Measurements from ENCODE around the gene NCAM1. TPM values are rescaled to one million over a fixed set of nuclear protein-coding genes. Genes with fewer than 3 reads are reported as not detected.

Gene NCAM1
- total RNA-seq, 1 experiment from 2014 or later, result 0.95 TPM

GRCh38 chr11:113241636-113242054 is 280.4 kb downstream of the NCAM1 start:
- CTCF ChIA-PET, result no interaction called here
- no peaks in the 10 kb centered on the region for H3K9me3 Mint-ChIP-seq (ENCODE audit: unreplicated experiment)
- H3K36me3 Mint-ChIP-seq (ENCODE audit: insufficient read depth, unreplicated experiment), result no peaks in the 10 kb centered on the region
- no peak for TF ChIP-seq CTCF (IDR thresholded peaks at IDR 0.05; ENCODE audit: insufficient read depth in 1 of 2, low read depth in 1 of 2, low read length in 1 of 2, severe bottlenecking in 1 of 2, unreplicated experiment in 1 of 2)
- no peak for DNase-seq
- BruUV-seq (replicated peaks), result no TSS peak
- no peak overlapping the region for H3K27ac Mint-ChIP-seq (ENCODE audit: unreplicated experiment)
- H3K9me3 ChIP-seq, result no peaks in the 10 kb centered on the region
- H3K4me1 Mint-ChIP-seq (ENCODE audit: low read depth, unreplicated experiment), result no peaks in the 10 kb centered on the region
- H3K4me3 Mint-ChIP-seq (ENCODE audit: unreplicated experiment), result no peak overlapping the region
- no peaks in the 10 kb centered on the region for H3K4me1 ChIP-seq
- H3K27me3 Mint-ChIP-seq (ENCODE audit: insufficient read depth, unreplicated experiment), result peaks cover 33% of the 10 kb centered on the region
- H3K27me3 ChIP-seq (replicated peaks; ENCODE audit: control insufficient read depth, insufficient read depth, low read length), result peaks cover 13% of the 10 kb centered on the region
- intact Hi-C loops (cut with micrococcal nuclease; ENCODE audit: unreplicated experiment), result no loop called here
- POLR2A ChIA-PET, result no interaction called here
- H3K4me3 ChIP-seq (ENCODE audit: low read depth, low read length), result no peak overlapping the region
- no peaks in the 10 kb centered on the region for H3K36me3 ChIP-seq (ENCODE audit: control insufficient read depth, insufficient read depth, low read length)

- Mint-ChIP-seq H3K27ac (ENCODE audit: unreplicated experiment) (no peak overlapping the region), H3K9me3 (ENCODE audit: unreplicated experiment) (no peaks in the 10 kb centered on the region), H3K4me1 (ENCODE audit: low read depth, unreplicated experiment) (no peaks in the 10 kb centered on the region), H3K36me3 (ENCODE audit: insufficient read depth, unreplicated experiment) (no peaks in the 10 kb centered on the region), H3K4me3 (ENCODE audit: unreplicated experiment) (no peak overlapping the region), H3K27me3 (ENCODE audit: insufficient read depth, unreplicated experiment) (peaks cover 32% of the 10 kb centered on the region)
- no peak overlapping the region for H3K4me3 ChIP-seq (ENCODE audit: low read depth, low read length)
- no peak for DNase-seq
- no peaks in the 10 kb centered on the region for H3K36me3 ChIP-seq (ENCODE audit: control insufficient read depth, insufficient read depth, low read length)
- BruUV-seq (replicated peaks), result no TSS peak
- peaks cover 14% of the 10 kb centered on the region for H3K27me3 ChIP-seq (replicated peaks; ENCODE audit: control insufficient read depth, insufficient read depth, low read length)
- ChIA-PET POLR2A (no interaction called here), CTCF (no interaction called here)
- intact Hi-C loops (cut with micrococcal nuclease; ENCODE audit: unreplicated experiment), result no loop called here
- H3K9me3 ChIP-seq, result no peaks in the 10 kb centered on the region
- no peak for TF ChIP-seq CTCF (IDR thresholded peaks at IDR 0.05; ENCODE audit: insufficient read depth in 1 of 2, low read depth in 1 of 2, low read length in 1 of 2, severe bottlenecking in 1 of 2, unreplicated experiment in 1 of 2)
- H3K4me1 ChIP-seq, result no peaks in the 10 kb centered on the region
Measured at GRCh38 chr11:113242060-113242459, 280.8 kb downstream of the NCAM1 start.

GRCh38 chr11:113242767-113243397 is 281.7 kb downstream of the NCAM1 start:
- peaks cover 38% of the 10 kb centered on the region for H3K27me3 Mint-ChIP-seq (ENCODE audit: insufficient read depth, unreplicated experiment)
- H3K27ac Mint-ChIP-seq (ENCODE audit: unreplicated experiment), result no peak overlapping the region
- ChIA-PET CTCF (no interaction called here), POLR2A (no interaction called here)
- Histone ChIP-seq H3K36me3 (ENCODE audit: control insufficient read depth, insufficient read depth, low read length) (no peaks in the 10 kb centered on the region), H3K4me1 (no peaks in the 10 kb centered on the region), H3K4me3 (ENCODE audit: low read depth, low read length) (no peak overlapping the region), H3K27me3 (replicated peaks; ENCODE audit: control insufficient read depth, insufficient read depth, low read length) (peaks cover 16% of the 10 kb centered on the region), H3K9me3 (no peaks in the 10 kb centered on the region)
- no peaks in the 10 kb centered on the region for H3K9me3 Mint-ChIP-seq (ENCODE audit: unreplicated experiment)
- intact Hi-C loops (cut with micrococcal nuclease; ENCODE audit: unreplicated experiment), result no loop called here
- TF ChIP-seq CTCF (IDR thresholded peaks at IDR 0.05; ENCODE audit: insufficient read depth in 1 of 2, low read depth in 1 of 2, low read length in 1 of 2, severe bottlenecking in 1 of 2, unreplicated experiment in 1 of 2), result no peak
- no TSS peak for BruUV-seq (replicated peaks)
- no peaks in the 10 kb centered on the region for H3K36me3 Mint-ChIP-seq (ENCODE audit: insufficient read depth, unreplicated experiment)
- no peak for DNase-seq
- H3K4me3 Mint-ChIP-seq (ENCODE audit: unreplicated experiment), result no peak overlapping the region
- H3K4me1 Mint-ChIP-seq (ENCODE audit: low read depth, unreplicated experiment), result no peaks in the 10 kb centered on the region
